ENCODE measurements around the gene STEAP1B.

The STEAP1B gene

GRCh38 chr7:22477876-22478450 lies 22.0 kb downstream of the STEAP1B start:
- H3K27me3 ChIP-seq (ENCODE audit: insufficient read depth, insufficient read length) = no peaks in the 10 kb centered on the region
- no peak overlapping the region for H3K9ac ChIP-seq (ENCODE audit: insufficient read length, low read depth)
- no peak for TF ChIP-seq YY1 (IDR thresholded peaks at IDR 0.05; ENCODE audit: insufficient read depth, insufficient read length)
- TF ChIP-seq SUZ12 (IDR thresholded peaks at IDR 0.05; ENCODE audit: extremely low read depth, insufficient read depth, insufficient read length) = no peak
- no peak for TF ChIP-seq ZNF274 (IDR thresholded peaks at IDR 0.05; ENCODE audit: low read depth, low read length)
- no peak for DNase-seq (ENCODE audit: low read depth, low spot score)
- no peaks in the 10 kb centered on the region for H3K9me3 ChIP-seq (ENCODE audit: insufficient read depth, low read length)
- H3K36me3 ChIP-seq (ENCODE audit: insufficient read depth, insufficient read length, low read length) = peaks cover 17% of the 10 kb centered on the region
- H3K4me3 ChIP-seq (ENCODE audit: insufficient read length, low read depth) = no peak overlapping the region
- H3K4me1 ChIP-seq (ENCODE audit: insufficient read depth, insufficient read length) = no peaks in the 10 kb centered on the region

DNA sequence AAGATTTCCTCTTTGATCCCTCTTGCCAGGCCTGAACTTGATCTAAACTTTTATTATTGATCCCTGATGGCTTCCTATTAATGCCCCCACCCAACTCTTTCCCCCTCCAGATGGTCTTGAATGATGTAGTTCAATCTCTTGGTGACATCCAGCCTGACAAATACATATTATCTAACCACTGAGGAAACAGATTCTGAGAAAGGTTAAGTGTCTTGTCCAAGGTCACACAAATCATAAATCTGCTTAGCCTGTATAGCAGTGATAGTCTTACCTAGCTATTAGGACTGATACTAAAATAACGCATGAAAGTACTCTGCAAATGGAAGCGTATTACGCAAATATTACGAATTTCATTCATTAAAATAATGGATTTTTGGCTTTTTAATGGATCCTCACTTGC lies 22.7 kb downstream of the STEAP1B start:
- DNase-seq (ENCODE audit: low read depth, low spot score) = no peak
- no peaks in the 10 kb centered on the region for H3K9me3 ChIP-seq (ENCODE audit: insufficient read depth, low read length)
- no peak overlapping the region for H3K9ac ChIP-seq (ENCODE audit: insufficient read length, low read depth)
- no peak for TF ChIP-seq YY1 (IDR thresholded peaks at IDR 0.05; ENCODE audit: insufficient read depth, insufficient read length)
- no peak overlapping the region for H3K4me3 ChIP-seq (ENCODE audit: insufficient read length, low read depth)
- H3K36me3 ChIP-seq (ENCODE audit: insufficient read depth, insufficient read length, low read length) = peaks cover 22% of the 10 kb centered on the region
- no peaks in the 10 kb centered on the region for H3K27me3 ChIP-seq (ENCODE audit: insufficient read depth, insufficient read length)
- H3K4me1 ChIP-seq (ENCODE audit: insufficient read depth, insufficient read length) = no peaks in the 10 kb centered on the region

- no peak for DNase-seq (ENCODE audit: low read depth, low spot score)
- Histone ChIP-seq H3K36me3 (ENCODE audit: insufficient read depth, insufficient read length, low read length) (peaks cover 25% of the 10 kb centered on the region), H3K9ac (ENCODE audit: insufficient read length, low read depth) (no peak overlapping the region), H3K4me3 (ENCODE audit: insufficient read length, low read depth) (no peak overlapping the region), H3K27me3 (ENCODE audit: insufficient read depth, insufficient read length) (no peaks in the 10 kb centered on the region), H3K4me1 (ENCODE audit: insufficient read depth, insufficient read length) (no peaks in the 10 kb centered on the region), H3K9me3 (ENCODE audit: insufficient read depth, low read length) (no peaks in the 10 kb centered on the region)
- TF ChIP-seq SUZ12 (IDR thresholded peaks at IDR 0.05; ENCODE audit: extremely low read depth, insufficient read depth, insufficient read length) = no peak
- TF ChIP-seq YY1 (IDR thresholded peaks at IDR 0.05; ENCODE audit: insufficient read depth, insufficient read length) = no peak
- no peak for TF ChIP-seq ZNF274 (IDR thresholded peaks at IDR 0.05; ENCODE audit: low read depth, low read length)
Measured at GRCh38 chr7:22476824-22477223, 23.2 kb downstream of the STEAP1B start.

DNA sequence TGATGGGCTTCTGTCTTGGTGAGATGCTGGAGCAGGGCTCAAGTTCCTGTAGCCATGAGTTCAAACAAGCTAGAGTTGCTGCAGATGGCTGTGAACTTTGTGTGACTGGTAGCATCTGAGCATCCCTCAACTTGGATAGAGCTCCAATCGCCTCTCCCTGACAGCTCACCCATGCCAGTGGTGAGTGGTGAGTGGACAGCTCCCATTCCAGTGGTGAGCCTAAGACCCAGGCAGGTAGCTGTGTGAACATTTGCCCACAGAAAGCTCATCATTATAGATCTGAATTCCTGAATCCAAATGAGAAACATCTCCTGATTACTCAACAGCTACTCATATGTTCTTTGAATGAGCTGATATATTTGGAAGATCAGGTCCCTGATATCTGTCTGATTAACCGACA lies 25.3 kb downstream of the STEAP1B start:
- TF ChIP-seq ZNF274 (IDR thresholded peaks at IDR 0.05; ENCODE audit: low read depth, low read length) (no peak), SUZ12 (IDR thresholded peaks at IDR 0.05; ENCODE audit: extremely low read depth, insufficient read depth, insufficient read length) (no peak), YY1 (IDR thresholded peaks at IDR 0.05; ENCODE audit: insufficient read depth, insufficient read length) (no peak)
- no peak for DNase-seq (ENCODE audit: low read depth, low spot score)
- peaks cover 24% of the 10 kb centered on the region for H3K36me3 ChIP-seq (ENCODE audit: insufficient read depth, insufficient read length, low read length)

DNA sequence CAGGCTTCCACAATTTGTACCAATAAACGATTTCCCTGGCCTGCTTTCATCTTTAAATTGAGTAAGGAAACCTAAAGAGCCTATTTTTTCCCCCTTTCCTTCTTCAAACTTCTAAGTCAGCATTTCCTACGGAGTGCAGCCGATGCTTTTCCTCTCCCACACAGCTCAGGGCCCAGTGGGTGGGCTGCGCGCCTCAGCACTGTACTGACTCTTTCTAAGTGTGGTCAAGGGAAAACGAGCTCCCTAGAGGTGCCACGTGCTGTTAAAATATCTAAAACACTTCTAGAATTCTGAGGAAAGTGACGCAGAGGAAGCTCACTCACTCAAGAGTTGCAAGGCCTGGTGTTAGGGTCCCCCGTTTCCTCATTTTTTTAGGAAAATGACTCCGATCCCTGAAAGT lies 29.0 kb downstream of the STEAP1B start:
- H3K36me3 ChIP-seq (ENCODE audit: insufficient read depth, insufficient read length, low read length) = peaks cover 23% of the 10 kb centered on the region
- DNase-seq (ENCODE audit: low read depth, low spot score) = no peak
- H3K4me3 ChIP-seq (ENCODE audit: insufficient read length, low read depth) = no peak overlapping the region
- H3K27me3 ChIP-seq (ENCODE audit: insufficient read depth, insufficient read length) = no peaks in the 10 kb centered on the region
- TF ChIP-seq SUZ12 (IDR thresholded peaks at IDR 0.05; ENCODE audit: extremely low read depth, insufficient read depth, insufficient read length) (no peak), YY1 (IDR thresholded peaks at IDR 0.05; ENCODE audit: insufficient read depth, insufficient read length) (no peak), ZNF274 (IDR thresholded peaks at IDR 0.05; ENCODE audit: low read depth, low read length) (no peak)
- no peaks in the 10 kb centered on the region for H3K9me3 ChIP-seq (ENCODE audit: insufficient read depth, low read length)
- H3K9ac ChIP-seq (ENCODE audit: insufficient read length, low read depth) = peak overlapping the region; percentile 22
- H3K4me1 ChIP-seq (ENCODE audit: insufficient read depth, insufficient read length) = no peaks in the 10 kb centered on the region

More for the DNA sequence above, 25.3 kb downstream of the STEAP1B start:
- Histone ChIP-seq H3K9me3 (ENCODE audit: insufficient read depth, low read length) (no peaks in the 10 kb centered on the region), H3K9ac (ENCODE audit: insufficient read length, low read depth) (no peak overlapping the region), H3K4me3 (ENCODE audit: insufficient read length, low read depth) (no peak overlapping the region), H3K4me1 (ENCODE audit: insufficient read depth, insufficient read length) (no peaks in the 10 kb centered on the region), H3K27me3 (ENCODE audit: insufficient read depth, insufficient read length) (no peaks in the 10 kb centered on the region)

DNA sequence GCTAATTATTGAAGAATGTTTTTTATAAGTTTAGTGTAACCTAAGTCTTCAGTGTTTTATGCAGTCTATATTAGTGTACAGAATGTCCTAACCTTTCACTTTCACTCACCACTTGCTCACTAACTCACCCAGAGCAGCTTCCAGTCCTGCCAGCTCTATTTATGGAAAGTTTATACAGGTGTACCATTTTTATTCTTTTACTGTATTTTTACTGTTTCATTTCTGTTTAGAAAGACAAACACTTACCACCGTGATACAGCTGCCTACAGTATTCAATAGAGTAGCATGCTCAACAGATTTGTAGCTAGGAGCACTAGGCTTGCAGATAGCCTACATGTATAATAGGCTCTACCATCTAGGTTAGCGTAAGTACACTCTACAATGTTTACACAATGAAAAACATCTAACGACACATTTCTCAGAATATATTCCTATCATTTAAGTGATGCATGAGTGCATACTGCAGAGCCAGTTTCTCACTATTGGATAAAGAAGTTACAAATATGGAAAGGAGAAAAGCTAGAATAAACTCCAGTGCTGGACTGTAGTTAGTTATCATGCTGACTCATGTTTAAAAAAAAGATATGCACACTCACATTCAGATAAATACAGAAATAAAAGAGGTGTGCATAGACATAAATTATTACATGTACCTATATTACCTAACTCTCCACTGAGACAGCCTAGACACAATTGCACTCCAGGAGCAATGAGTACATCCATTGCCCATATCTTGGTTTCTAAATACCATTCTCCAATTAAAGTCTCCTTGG lies 30.4 kb downstream of the STEAP1B start:
- no peak for DNase-seq (ENCODE audit: low read depth, low spot score)

DNA sequence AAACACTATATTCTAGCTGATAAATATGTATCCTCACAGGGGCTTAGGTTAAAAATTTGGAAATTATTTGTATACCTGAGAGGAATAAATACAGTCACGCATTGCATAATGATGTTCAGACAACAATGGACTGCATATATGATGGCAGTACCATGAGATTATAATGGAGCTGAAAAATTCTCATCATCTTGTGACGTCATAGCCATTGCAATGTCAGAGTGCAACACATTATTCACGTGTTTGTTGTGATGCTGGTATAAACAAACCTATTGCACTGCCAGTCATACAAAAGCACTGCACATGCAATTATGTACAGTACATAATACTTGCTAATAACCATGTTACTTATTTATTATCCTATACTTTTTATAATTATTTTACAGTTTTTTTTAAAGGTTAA lies 31.4 kb downstream of the STEAP1B start:
- peaks cover 17% of the 10 kb centered on the region for H3K36me3 ChIP-seq (ENCODE audit: insufficient read depth, insufficient read length, low read length)
- no peaks in the 10 kb centered on the region for H3K27me3 ChIP-seq (ENCODE audit: insufficient read depth, insufficient read length)
- H3K4me1 ChIP-seq (ENCODE audit: insufficient read depth, insufficient read length) = no peaks in the 10 kb centered on the region
- no peaks in the 10 kb centered on the region for H3K9me3 ChIP-seq (ENCODE audit: insufficient read depth, low read length)
- H3K9ac ChIP-seq (ENCODE audit: insufficient read length, low read depth) = no peak overlapping the region
- no peak for DNase-seq (ENCODE audit: low read depth, low spot score)
- H3K4me3 ChIP-seq (ENCODE audit: insufficient read length, low read depth) = no peak overlapping the region
- TF ChIP-seq ZNF274 (IDR thresholded peaks at IDR 0.05; ENCODE audit: low read depth, low read length) (no peak), SUZ12 (IDR thresholded peaks at IDR 0.05; ENCODE audit: extremely low read depth, insufficient read depth, insufficient read length) (no peak), YY1 (IDR thresholded peaks at IDR 0.05; ENCODE audit: insufficient read depth, insufficient read length) (no peak)

More for the DNA sequence above, 30.4 kb downstream of the STEAP1B start:
- Histone ChIP-seq H3K4me3 (ENCODE audit: insufficient read length, low read depth) (no peak overlapping the region), H3K4me1 (ENCODE audit: insufficient read depth, insufficient read length) (no peaks in the 10 kb centered on the region), H3K27me3 (ENCODE audit: insufficient read depth, insufficient read length) (no peaks in the 10 kb centered on the region), H3K36me3 (ENCODE audit: insufficient read depth, insufficient read length, low read length) (peaks cover 17% of the 10 kb centered on the region), H3K9ac (ENCODE audit: insufficient read length, low read depth) (no peak overlapping the region), H3K9me3 (ENCODE audit: insufficient read depth, low read length) (no peaks in the 10 kb centered on the region)
- TF ChIP-seq SUZ12 (IDR thresholded peaks at IDR 0.05; ENCODE audit: extremely low read depth, insufficient read depth, insufficient read length) = no peak
- TF ChIP-seq YY1 (IDR thresholded peaks at IDR 0.05; ENCODE audit: insufficient read depth, insufficient read length) = no peak
- no peak for TF ChIP-seq ZNF274 (IDR thresholded peaks at IDR 0.05; ENCODE audit: low read depth, low read length)
